GM18909 (cell line): ENCODE data around the gene RBM39.
"Not testable (repeated sequence)": the region's sequence is repeated elsewhere in the genome, so short reads cannot be mapped to it uniquely, and the experiment has no call there.

Experiments
- ATAC-seq: cut with Tn5 transposase; IDR thresholded peaks from one replicate; pipeline ENCODE4 v1.9.1; 2021; ENCODE audit warnings: mild to moderate bottlenecking; ENCODE audit not compliant: unreplicated experiment, poor library complexity

The RBM39 gene

GRCh38 chr20:35757098-35757705 is 15.1 kb upstream of the RBM39 start:
- no peak for ATAC-seq

GRCh38 chr20:35756404-35756803 is 14.3 kb upstream of the RBM39 start:
- ATAC-seq, result no peak

DNA sequence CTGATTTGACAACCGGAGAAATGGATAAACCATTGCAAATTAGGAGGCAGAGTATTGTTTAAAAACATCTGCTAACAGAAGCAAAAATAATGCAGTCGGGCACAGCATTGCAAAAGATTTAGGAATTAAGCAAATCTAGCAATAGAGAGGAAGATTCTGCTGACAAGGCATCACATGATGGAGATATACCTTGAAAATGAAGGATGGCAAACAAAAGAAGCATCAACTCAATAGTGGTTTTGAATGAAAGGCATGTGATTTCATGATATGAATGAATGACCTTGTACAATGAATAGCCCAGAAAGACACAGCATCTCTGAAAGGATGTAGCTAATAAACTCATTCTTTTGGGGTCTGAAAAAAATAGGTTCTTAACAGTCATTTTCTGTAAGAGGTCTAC is 8.6 kb upstream of the RBM39 start:
- no peak for ATAC-seq

DNA sequence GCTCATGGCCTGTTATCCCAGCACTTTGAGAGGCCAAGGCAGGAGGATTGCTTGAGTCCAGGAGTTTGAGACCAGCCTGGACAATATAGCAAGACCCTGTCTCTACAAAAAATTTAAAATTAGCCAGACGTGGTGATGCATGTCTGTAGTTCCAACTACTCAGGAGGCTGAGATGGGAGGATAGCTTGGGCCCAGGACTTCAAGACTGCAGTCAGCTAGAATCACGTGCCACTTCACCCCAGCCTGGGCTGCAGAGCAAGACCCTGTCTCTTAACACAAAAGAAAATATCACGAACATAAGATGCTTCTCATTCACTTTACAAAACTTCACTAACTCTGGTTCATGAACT is 2.4 kb upstream of the RBM39 start:
- ATAC-seq, result not testable (repeated sequence)

- ATAC-seq, result no peak
Observed at GRCh38 chr20:35743693-35744491, 1.8 kb upstream of the RBM39 start.

- peak; percentile 26 for ATAC-seq
Observed at GRCh38 chr20:35742741-35743523, 872 bp upstream of the RBM39 start.

GRCh38 chr20:35739294-35740163 is 2.5 kb downstream of the RBM39 start:
- ATAC-seq, result no peak

DNA sequence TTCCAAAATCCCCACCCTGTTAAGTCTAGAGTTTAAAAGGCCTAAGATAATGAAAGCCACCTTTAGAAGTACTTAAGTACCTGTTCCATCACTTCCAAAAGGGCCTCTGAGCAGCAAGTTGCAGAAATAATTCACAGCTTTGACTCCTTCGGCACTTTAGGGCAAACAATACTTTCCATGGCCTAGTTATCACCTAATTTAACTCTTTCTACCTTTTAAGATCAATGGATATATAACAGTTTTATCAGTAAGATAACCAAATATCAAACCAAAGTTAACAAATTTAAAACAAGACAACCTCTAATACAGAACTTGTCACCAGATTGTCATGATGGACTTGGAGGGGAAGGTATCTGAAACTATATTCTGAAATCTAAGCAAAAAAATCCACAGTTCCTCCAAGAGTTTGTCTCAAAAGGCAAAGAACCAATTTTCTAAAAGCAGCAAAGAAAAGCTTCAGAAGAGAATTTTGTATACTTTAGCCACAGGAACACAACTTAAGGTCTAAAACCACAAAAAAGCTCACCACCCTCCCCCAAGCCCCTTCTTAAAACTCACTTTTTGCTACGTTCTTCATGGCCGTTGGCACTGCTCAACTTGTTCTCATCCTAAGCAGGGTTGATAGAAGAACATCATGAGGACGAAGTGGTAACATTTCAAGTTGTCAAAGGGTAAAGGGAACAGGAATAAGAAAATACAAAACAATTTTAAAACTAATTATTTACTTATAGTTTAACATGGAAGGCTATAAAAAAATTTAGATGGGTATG is 3.5 kb downstream of the RBM39 start:
- no peak for ATAC-seq

DNA sequence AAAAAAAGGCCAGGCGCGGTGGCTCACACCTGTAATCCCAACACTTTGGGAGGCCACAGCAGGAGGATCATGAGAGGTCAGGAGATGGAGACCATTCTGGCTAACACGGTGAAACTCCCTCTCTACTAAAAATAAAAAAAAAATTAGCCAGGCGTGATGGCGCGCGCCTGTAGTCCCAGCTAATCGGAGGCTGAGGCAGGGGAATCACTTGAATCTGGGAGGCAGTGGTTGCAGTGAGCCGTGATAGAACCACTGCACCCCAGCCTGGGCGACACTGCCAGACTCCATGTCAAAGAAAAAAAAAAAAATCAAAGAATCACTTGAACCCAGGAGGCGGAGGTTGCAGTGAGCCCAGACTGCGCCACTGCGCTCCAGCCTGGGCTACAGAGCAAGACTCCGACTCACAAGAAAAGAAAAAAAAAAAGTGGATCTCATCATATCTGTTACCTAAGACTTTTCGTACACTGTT is 4.2 kb downstream of the RBM39 start:
- ATAC-seq, result no peak

DNA sequence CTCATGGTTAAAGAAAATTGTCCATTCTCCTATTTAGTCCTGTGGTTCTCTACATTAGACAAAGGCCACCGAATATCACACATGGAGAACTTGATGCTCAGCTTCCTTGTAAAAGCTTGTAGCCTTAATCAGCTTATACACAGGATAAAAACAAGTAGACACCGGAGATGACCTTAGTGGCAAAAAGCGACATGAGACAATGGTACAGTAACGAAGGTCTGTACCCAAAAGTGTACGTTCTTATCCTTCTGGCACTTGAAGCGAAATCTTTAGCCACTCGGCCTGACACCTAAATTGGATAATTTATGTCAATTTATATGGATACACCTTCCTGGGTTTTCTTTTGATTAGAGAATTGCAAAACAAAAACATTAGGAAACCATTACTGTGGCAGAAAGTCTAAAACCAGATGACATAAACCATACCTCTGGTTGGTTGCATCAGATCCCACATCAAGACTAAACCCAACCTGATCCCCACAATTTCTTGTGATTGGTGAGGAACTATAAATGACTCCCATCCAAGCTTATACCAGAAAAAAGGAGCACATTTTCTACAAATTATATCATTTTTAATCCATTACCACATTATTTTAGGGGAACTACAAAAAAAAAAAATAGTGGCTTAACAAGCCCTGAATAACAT is 6.1 kb downstream of the RBM39 start:
- ATAC-seq, result no peak

DNA sequence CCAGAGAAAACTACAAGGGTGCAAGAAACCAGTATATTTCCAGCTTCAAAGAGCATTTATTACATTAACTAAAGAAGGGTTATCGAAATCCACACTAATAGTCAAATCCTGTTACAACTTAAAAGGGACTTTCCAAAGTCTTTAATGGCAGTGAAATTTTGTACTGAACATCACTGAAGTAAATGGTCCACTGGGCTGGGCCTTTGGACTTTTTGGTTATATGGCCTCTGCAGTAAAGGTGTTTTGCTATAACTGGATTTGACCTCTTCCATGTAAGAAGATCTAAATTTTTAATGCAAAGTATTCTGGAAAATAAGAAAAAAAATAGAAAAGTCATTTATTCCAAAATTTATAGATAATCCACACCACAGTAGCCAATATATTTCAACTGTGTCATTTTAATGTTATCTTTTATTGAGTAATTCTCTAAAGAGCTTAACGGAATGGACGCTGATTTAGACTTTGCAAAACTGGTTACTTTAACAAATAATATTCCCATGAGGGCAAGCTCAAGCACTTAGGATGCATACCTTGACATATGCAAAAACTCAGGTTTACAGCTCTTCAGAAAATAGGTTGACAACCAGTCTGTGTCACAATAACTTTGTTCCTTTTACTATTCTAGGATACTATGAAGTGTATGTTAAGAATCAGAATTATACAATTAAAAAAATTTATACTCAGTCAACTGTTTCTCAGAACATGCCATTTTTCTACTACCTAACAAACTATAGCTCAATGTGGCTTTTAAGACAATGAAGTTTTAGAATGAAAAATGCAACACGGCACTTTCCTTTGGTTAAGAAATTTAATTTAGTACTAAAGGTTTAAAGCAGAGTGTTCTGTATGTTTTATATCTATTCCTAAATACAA is 7.0 kb downstream of the RBM39 start:
- no peak for ATAC-seq

- no peak for ATAC-seq
Observed at GRCh38 chr20:35734374-35734773, 7.7 kb downstream of the RBM39 start.

DNA sequence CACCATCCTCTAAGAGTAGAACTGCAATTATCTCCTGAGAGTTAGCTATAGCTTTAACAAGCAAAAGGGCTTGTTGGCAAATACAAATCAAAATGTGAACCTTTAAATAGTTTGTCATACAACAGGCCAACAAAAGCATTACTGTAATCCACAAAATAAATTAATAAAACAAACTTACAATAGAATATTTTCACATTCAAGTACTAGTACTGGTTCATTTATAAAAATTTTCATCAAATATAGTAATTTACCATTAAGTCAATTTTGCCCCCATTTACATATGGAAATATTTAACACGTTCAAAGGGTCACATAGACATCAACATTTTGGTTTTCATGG is 9.4 kb downstream of the RBM39 start:
- ATAC-seq, result no peak

GRCh38 chr20:35731862-35732643 is 10.0 kb downstream of the RBM39 start:
- ATAC-seq, result no peak

DNA sequence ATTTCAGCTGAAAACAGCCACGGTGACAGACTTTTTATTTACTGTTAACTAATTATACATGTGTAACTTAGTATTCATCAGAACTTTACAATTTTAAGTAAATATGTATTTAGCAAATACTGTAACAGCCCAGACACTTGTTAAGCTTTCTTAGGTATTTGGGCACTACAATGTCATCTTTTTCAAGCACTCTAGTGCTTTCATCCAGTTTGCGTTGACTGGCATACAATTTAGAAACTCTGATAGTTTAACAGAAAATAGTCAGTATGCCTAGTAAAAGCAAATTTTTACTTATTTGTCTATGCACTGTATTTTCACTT is 10.6 kb downstream of the RBM39 start:
- no peak for ATAC-seq

- ATAC-seq, result no peak
Observed at GRCh38 chr20:35730583-35731468, 11.2 kb downstream of the RBM39 start.
